Measurements from ENCODE around the gene CCDC172. TPM values are rescaled to one million over a fixed set of nuclear protein-coding genes. Genes with fewer than 3 reads are reported as not detected.
"Not testable (repeated sequence)": the region's sequence is repeated elsewhere in the genome, so short reads cannot be mapped to it uniquely, and the experiment has no call there.

Gene CCDC172
- total RNA-seq, 1 donor from 2014 or later = not detected

DNA sequence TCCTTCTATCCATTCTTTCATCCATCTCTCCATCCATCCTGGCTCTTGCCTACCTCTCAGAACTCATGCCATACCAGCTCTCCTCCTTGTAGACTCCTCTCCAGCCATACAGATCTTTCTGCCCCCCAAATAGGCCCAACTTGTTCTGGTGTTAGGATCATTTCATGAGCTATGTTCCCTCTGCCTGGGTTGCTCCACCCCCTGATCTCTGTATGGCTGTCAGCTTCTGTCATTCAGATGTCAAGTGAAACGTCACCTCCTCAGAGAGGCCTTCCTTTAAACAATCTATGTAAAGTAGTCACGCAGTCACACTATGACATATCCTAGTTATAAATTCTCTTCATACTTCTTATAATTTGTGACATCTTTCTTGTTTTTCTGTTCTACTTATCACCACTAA lies 61.1 kb downstream of the CCDC172 start:
- H3K36me3 Mint-ChIP-seq (ENCODE audit: low read depth) = no peaks in the 10 kb centered on the region
- ChIA-PET CTCF (interaction anchor here (1.0 kb wide), 1 partner anchor 1214 kb away, joined by 5 read pairs; no protein-coding TSS in a partner anchor), POLR2A (no interaction called here)
- no peaks in the 10 kb centered on the region for H3K9me3 Mint-ChIP-seq
- H3K4me3 Mint-ChIP-seq = no peak overlapping the region
- no peak overlapping the region for H3K27ac Mint-ChIP-seq
- intact Hi-C loops (cut with micrococcal nuclease) = loop anchor here (10.0 kb wide), 1 partner anchor 1831 kb away; no protein-coding TSS in a partner anchor
- TF ChIP-seq, protein P1, sequence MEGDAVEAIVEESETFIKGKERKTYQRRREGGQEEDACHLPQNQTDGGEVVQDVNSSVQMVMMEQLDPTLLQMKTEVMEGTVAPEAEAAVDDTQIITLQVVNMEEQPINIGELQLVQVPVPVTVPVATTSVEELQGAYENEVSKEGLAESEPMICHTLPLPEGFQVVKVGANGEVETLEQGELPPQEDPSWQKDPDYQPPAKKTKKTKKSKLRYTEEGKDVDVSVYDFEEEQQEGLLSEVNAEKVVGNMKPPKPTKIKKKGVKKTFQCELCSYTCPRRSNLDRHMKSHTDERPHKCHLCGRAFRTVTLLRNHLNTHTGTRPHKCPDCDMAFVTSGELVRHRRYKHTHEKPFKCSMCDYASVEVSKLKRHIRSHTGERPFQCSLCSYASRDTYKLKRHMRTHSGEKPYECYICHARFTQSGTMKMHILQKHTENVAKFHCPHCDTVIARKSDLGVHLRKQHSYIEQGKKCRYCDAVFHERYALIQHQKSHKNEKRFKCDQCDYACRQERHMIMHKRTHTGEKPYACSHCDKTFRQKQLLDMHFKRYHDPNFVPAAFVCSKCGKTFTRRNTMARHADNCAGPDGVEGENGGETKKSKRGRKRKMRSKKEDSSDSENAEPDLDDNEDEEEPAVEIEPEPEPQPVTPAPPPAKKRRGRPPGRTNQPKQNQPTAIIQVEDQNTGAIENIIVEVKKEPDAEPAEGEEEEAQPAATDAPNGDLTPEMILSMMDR (IDR thresholded peaks at IDR 0.05) = no peak
- DNase-seq (no peak), ATAC-seq (ENCODE audit: low read depth) (no peak)
- no peaks in the 10 kb centered on the region for H3K27me3 Mint-ChIP-seq
- H3K4me1 Mint-ChIP-seq = no peaks in the 10 kb centered on the region

DNA sequence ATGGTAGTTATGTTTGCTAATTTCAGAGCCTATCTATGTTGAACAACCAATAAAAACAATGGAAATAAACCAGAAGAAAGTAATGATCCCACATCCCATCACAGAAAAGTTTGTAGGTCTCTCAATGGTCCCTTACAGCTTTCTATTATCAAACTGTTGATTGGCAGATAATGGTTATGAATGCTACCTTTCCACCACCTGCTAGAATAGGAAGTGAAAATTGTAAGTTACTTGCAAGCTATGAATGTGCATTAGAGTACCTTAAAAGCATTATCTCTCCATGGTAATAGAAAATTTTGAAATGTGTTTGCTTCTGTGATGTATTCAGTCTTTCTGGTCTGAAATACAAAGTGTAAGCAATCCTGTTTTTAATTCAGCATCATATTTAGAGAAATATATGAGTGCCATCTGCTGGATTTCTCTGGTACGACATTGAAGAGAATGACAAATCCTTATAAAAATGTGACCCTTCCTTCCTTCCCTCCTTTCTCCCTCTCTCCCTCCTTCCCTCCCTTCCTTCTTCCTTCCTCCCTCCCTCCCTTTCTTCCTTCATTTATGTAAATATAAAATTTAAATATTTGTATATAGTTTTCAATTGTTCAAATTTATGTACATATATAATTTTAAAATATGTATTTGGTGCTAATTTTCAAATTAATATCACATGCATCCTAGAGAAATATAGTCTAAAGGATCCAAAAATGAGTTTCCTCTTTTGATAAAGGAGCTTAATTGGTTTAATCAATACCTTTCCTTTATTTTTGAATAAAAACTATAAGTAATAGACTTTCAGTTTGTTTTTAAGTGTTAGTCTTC lies 62.0 kb downstream of the CCDC172 start:
- no peaks in the 10 kb centered on the region for H3K9me3 Mint-ChIP-seq
- intact Hi-C loops (cut with micrococcal nuclease) = loop anchor here (2.0 to 10.0 kb wide), 2 partner anchors 1215 to 1831 kb away; no protein-coding TSS in a partner anchor
- DNase-seq (no peak), ATAC-seq (ENCODE audit: low read depth) (no peak)
- H3K27me3 Mint-ChIP-seq = no peaks in the 10 kb centered on the region
- no peaks in the 10 kb centered on the region for H3K36me3 Mint-ChIP-seq (ENCODE audit: low read depth)
- H3K4me1 Mint-ChIP-seq = no peaks in the 10 kb centered on the region
- CTCF ChIA-PET = interaction anchor here (1.0 kb wide), 1 partner anchor 1215 kb away, joined by 5 read pairs; no protein-coding TSS in a partner anchor
- TF ChIP-seq, protein P1 (IDR thresholded peaks at IDR 0.05) = no peak
- POLR2A ChIA-PET = no interaction called here
- H3K4me3 Mint-ChIP-seq = no peak overlapping the region
- H3K27ac Mint-ChIP-seq = no peak overlapping the region

DNA sequence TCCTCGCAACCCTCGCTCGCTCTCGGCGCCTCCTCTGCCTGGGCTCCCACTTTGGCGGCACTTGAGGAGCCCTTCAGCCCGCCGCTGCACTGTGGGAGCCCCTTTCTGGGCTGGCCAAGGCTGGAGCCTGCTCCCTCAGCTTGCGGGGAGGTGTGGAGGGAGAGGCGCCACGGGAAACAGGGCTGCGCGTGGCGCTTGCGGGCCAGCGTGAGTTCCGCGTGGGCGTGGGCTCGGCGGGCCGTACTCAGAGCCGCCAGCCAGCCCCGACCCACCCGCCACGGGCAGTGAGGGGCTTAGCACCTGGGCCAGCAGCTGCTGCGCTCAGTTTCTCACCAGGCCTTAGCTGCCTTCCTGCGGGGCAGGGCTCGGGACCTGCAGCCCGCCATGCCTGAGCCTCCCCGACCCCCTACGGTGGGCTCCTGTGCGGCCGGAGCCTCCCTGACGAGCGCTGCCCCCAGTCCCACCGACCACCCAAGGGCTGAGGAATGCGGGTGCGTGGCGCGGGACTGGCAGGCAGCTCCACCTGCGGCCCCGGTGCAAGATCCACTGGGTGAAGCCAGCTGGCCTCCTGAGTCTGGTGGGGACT lies 69.1 kb downstream of the CCDC172 start:
- H3K27ac Mint-ChIP-seq; H3K4me3 Mint-ChIP-seq; POLR2A ChIA-PET; H3K9me3 Mint-ChIP-seq; H3K27me3 Mint-ChIP-seq; H3K36me3 Mint-ChIP-seq (ENCODE audit: low read depth); intact Hi-C loops (cut with micrococcal nuclease); DNase-seq; CTCF ChIA-PET; H3K4me1 Mint-ChIP-seq; ATAC-seq (ENCODE audit: low read depth): not testable (repeated sequence)

DNA sequence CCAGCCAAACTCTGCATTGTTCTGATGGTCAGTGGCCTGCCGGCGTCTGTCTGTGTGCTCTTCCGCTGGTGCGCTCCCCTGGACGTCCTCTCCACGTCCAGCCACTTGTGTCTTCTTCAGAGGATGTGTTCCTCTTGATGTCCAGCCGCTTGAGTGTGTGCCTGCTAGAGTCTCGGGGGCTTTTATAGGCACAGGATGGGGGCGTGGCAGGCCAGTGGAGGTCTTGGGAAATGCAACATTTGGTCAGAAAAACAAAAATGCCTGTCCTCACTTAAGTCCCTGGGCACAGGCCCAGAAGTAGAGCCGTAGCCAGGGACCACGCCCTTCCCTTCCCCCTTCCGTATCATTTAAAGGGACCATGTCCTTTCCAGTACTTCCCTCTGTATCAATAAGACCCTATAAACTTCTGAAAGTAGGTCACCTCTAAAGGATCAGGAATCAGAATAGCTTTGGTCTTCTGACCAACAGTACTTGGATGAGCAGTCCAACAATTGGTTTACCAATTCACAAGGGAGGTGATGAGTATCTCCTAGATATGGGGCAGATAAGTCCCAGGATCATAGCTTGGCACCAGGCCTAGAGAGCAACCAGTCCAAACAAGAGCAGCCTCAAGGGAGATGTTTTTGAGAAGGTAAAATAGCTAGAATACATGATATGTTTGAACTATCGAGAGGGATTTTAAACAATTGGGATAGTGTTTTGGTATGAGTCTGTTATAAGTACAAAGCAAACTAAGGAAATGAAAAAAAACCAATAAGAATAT lies 71.2 kb downstream of the CCDC172 start:
- Mint-ChIP-seq H3K9me3 (no peaks in the 10 kb centered on the region), H3K4me1 (no peaks in the 10 kb centered on the region), H3K27me3 (no peaks in the 10 kb centered on the region), H3K4me3 (no peak overlapping the region), H3K36me3 (ENCODE audit: low read depth) (no peaks in the 10 kb centered on the region), H3K27ac (no peak overlapping the region)
- ATAC-seq (ENCODE audit: low read depth) (no peak), DNase-seq (no peak)
- POLR2A ChIA-PET = no interaction called here
- intact Hi-C loops (cut with micrococcal nuclease) = no loop called here
- CTCF ChIA-PET = no interaction called here
- TF ChIP-seq, protein P1 (IDR thresholded peaks at IDR 0.05) = no peak

DNA sequence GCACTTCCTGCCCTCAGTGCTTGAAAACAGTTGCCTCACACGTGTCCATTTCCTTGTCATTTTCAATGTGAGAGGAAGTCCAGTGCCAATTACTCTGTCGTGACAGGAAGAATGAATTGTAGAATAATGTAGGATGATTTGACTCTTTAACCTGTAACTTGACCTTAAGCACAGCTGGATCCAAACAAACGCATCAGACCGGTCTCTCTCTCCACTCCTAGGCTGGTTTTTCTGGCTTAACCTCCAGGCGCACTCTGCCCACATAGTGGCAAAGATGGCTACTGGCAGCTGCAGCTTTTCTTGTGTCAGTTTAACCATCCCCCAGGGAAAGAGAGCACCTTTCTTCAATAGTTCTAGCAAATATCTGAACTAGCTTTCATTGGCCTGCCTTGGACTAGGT lies 74.0 kb downstream of the CCDC172 start:
- ChIA-PET POLR2A (no interaction called here), CTCF (no interaction called here)
- no peak for DNase-seq
- ATAC-seq (ENCODE audit: low read depth) = no peak
- H3K27ac Mint-ChIP-seq = no peak overlapping the region
- intact Hi-C loops (cut with micrococcal nuclease) = no loop called here
- no peaks in the 10 kb centered on the region for H3K36me3 Mint-ChIP-seq (ENCODE audit: low read depth)
- TF ChIP-seq, protein P1 (IDR thresholded peaks at IDR 0.05) = no peak
- no peaks in the 10 kb centered on the region for H3K27me3 Mint-ChIP-seq
- H3K4me3 Mint-ChIP-seq = no peak overlapping the region
- H3K9me3 Mint-ChIP-seq = no peaks in the 10 kb centered on the region
- no peaks in the 10 kb centered on the region for H3K4me1 Mint-ChIP-seq
